ENCODE results near the gene PPIL4.

DNA sequence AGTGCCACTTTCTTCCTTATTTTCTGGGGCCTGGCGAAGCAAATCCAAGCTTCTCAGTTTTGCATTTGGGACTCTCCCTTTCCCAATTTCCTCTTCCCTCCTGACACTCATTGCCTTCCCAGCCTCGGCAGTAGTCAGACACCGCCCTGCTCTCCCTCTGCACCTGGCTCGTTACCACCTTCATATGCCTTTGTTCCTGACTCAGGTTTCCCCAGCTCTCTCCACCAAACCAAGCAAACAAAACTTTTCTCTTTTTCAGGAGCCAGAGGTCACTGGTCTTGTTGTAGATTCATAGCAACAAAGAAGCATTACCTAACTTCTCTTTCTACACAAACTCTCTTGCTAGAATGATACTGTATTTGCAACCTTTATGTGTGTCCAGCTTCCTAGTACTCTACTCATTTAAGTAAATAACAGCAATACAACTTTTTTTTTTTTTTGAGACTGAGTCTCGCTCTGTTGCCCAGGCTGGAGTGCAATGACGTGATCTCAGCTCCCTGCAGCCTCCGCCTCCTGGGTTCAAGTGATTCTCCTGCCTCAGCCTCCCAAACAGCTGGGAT, 52.0 kb downstream of the PPIL4 start:
- TF ChIP-seq CTCF (IDR thresholded peaks at IDR 0.05) (no peak), POLR2A (IDR thresholded peaks at IDR 0.05) (no peak), POLR2AphosphoS5 (IDR thresholded peaks at IDR 0.05) (no peak)
